ENCODE data around the gene MAST3.
"Not testable (repeated sequence)": the region's sequence is repeated elsewhere in the genome, so short reads cannot be mapped to it uniquely, and the experiment has no call there.

The MAST3 gene

GRCh38 chr19:18156841-18157464 is 59.4 kb downstream of the MAST3 start:
- no peak for DNase-seq (ENCODE audit: extremely low read depth in 1 of 2, low read depth in 1 of 2)

GRCh38 chr19:18157465-18158063 is 60.0 kb downstream of the MAST3 start:
- no peak for DNase-seq (ENCODE audit: extremely low read depth in 1 of 2, low read depth in 1 of 2)

- DNase-seq (ENCODE audit: extremely low read depth in 1 of 2, low read depth in 1 of 2), result no peak
Observed at GRCh38 chr19:18158467-18158866, 60.9 kb downstream of the MAST3 start.

- not testable (repeated sequence) for DNase-seq (ENCODE audit: extremely low read depth in 1 of 2, low read depth in 1 of 2)
Observed at GRCh38 chr19:18159059-18159616, 61.6 kb downstream of the MAST3 start.

- no peak for DNase-seq (ENCODE audit: extremely low read depth in 1 of 2, low read depth in 1 of 2)
Observed at GRCh38 chr19:18159810-18160209, 62.2 kb downstream of the MAST3 start.

GRCh38 chr19:18160493-18160970 is 63.0 kb downstream of the MAST3 start:
- no peak for DNase-seq (ENCODE audit: extremely low read depth in 1 of 2, low read depth in 1 of 2)

- peak in 1 of 2 donors; percentile 80 for DNase-seq (ENCODE audit: extremely low read depth in 1 of 2, low read depth in 1 of 2)
Observed at GRCh38 chr19:18160971-18161635, 63.5 kb downstream of the MAST3 start.

- DNase-seq (ENCODE audit: extremely low read depth in 1 of 2, low read depth in 1 of 2), result no peak
Observed at GRCh38 chr19:18161636-18162002, 64.0 kb downstream of the MAST3 start.

- no peak for DNase-seq (ENCODE audit: extremely low read depth in 1 of 2, low read depth in 1 of 2)
Observed at GRCh38 chr19:18164072-18164471, 66.5 kb downstream of the MAST3 start.

GRCh38 chr19:18165794-18166544 is 68.4 kb downstream of the MAST3 start:
- DNase-seq (ENCODE audit: extremely low read depth in 1 of 2, low read depth in 1 of 2), result no peak

- DNase-seq (ENCODE audit: extremely low read depth in 1 of 2, low read depth in 1 of 2), result no peak
Observed at GRCh38 chr19:18167011-18167410, 69.4 kb downstream of the MAST3 start.

- no peak for DNase-seq (ENCODE audit: extremely low read depth in 1 of 2, low read depth in 1 of 2)
Observed at GRCh38 chr19:18167975-18168645, 70.5 kb downstream of the MAST3 start.

- no peak for DNase-seq (ENCODE audit: extremely low read depth in 1 of 2, low read depth in 1 of 2)
Observed at GRCh38 chr19:18168673-18169381, 71.2 kb downstream of the MAST3 start.

GRCh38 chr19:18170714-18171255 is 73.2 kb downstream of the MAST3 start:
- DNase-seq (ENCODE audit: extremely low read depth in 1 of 2, low read depth in 1 of 2), result no peak

GRCh38 chr19:18171605-18172327 is 74.2 kb downstream of the MAST3 start:
- DNase-seq (ENCODE audit: extremely low read depth in 1 of 2, low read depth in 1 of 2), result no peak

- DNase-seq (ENCODE audit: extremely low read depth in 1 of 2, low read depth in 1 of 2), result no peak
Observed at GRCh38 chr19:18172331-18173053, 74.9 kb downstream of the MAST3 start.

GRCh38 chr19:18173054-18173571 is 75.5 kb downstream of the MAST3 start:
- no peak for DNase-seq (ENCODE audit: extremely low read depth in 1 of 2, low read depth in 1 of 2)

Measured in activated CD8-positive, alpha-beta memory T cell treated with anti-CD3 and anti-CD28 coated beads for 1 hour (primary cell).